GM18508 (cell line): Measurements from ENCODE around the gene RHBDF2.
"Not testable (repeated sequence)": the region's sequence is repeated elsewhere in the genome, so short reads cannot be mapped to it uniquely, and the experiment has no call there.

Experiments used
- ATAC-seq: cut with Tn5 transposase; IDR thresholded peaks from one replicate; pipeline ENCODE4 v1.9.1; 2021; ENCODE audit warnings: moderate number of reproducible peaks; ENCODE audit not compliant: insufficient read depth, unreplicated experiment

RHBDF2 gene

DNA sequence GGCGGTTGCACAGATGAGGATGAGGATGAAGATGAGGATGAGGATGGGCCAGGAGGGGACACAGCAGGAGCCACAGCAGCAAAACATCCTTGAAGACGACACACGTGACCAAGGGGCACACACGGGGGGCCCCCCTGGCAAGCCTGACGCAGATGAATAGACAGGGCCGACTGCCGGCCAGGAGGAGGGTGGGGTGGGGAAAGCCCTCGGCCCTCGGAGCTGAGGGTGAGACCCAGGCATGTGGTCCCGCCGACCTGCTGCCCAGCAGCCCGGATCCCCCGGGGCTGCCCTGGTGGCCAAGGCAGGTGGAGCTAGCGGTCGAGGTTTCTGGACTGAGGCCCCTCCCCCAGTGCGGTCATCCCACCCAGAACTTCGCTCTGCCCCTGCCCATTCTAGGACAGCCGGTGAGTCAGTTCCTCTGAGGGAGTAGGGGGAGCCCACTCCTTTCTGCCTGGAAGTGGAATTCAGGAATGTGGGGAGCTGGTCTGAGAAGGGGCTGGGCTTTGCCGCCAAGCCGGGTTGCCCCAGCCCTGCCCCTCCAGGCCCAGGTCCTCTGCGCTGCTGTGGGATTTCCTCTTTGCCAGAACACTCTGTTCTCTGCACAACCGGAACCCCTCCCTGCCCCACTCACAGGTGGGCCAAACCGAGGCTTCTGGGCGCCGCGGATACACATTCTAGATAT is 26.3 kb upstream of the RHBDF2 start:
- no peak for ATAC-seq

DNA sequence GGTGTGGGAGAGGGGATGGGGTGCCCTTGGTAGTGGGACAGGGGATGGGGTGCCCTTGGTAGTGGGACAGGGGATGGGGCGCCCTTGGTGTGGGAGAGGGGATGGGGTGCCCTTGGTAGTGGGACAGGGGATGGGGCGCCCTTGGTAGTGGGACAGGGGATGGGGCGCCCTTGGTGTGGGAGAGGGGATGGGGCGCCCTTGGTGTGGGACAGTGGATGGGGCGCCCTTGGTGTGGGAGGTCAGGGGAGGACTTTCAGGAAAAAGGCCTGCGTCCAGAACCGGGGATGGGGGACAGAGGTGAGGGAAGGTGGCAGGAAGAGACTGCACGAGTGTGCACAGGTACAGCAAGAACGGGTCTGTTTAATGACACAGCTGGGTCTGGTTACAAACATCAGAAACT is 25.8 kb upstream of the RHBDF2 start:
- ATAC-seq, result not testable (repeated sequence)

- not testable (repeated sequence) for ATAC-seq
These were observed 24.2 kb upstream of the RHBDF2 start for GRCh38 chr17:76525513-76525833.

GRCh38 chr17:76524598-76525512 is 23.6 kb upstream of the RHBDF2 start:
- ATAC-seq, result no peak

DNA sequence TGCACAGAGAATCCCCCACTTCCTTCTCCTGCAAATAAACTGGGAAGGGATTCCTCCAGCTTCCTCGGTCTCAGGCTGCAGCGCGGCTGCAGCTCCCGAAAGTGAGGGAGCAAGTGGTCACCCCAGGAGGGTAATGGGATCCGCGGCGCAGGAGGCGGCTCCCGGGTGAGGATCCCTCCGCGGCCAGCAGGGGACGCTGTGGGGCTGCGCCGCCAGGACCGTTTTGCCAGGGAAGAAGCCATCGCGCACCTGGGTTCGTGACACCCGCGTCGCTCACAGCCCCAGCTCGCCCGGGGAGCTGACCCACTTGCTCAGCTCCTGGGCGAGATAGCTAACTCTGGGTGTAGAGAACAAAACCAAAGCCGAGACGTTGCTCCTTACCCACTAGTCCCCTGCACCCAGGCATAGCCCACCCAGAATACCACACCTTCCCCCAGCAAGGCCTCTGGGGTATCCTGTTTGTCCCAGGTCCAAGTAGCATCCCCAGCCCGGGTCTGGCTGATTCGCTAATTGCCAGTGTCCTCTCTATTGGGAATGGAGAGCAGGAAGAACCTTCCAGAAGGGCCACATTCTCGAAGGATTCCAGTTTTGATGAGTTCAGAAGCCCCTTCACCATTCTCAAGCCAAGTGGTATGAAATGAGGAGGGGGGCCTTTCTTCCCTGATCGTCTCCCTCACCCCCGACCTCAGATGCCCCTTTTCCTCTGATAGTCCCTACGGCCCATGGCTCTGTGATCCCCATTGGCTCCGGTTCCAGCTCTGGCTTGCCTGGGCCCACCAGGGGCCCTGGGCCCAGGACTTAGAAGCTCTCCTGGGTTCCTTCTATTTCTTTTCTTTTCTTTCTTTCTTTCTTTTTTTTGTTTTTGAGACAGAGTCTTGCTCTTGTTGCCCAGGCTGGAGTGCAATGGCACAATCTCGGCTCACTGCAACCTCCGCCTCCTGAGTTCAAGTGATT is 22.1 kb upstream of the RHBDF2 start:
- ATAC-seq, result no peak

DNA sequence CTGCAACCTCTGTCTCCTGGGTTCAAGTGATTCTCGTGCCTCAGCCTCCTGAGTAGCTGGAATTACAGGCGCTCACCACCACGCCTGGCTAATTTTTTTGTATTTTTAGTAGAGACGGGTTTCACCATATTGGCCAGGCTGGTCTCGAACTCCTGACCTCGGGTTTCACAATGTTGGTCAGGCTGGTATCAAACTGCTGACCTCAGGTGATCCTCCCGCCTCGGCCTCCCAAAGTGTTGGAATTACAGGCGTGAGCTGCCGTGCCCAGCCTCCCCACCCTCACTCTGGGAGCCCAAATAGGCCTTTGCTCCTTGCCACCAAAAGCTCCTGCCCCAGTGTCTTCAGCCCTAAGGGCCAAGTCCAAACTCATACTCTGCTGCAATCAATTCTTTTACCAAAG is 20.5 kb upstream of the RHBDF2 start:
- not testable (repeated sequence) for ATAC-seq

GRCh38 chr17:76521262-76521661 is 20.0 kb upstream of the RHBDF2 start:
- no peak for ATAC-seq

DNA sequence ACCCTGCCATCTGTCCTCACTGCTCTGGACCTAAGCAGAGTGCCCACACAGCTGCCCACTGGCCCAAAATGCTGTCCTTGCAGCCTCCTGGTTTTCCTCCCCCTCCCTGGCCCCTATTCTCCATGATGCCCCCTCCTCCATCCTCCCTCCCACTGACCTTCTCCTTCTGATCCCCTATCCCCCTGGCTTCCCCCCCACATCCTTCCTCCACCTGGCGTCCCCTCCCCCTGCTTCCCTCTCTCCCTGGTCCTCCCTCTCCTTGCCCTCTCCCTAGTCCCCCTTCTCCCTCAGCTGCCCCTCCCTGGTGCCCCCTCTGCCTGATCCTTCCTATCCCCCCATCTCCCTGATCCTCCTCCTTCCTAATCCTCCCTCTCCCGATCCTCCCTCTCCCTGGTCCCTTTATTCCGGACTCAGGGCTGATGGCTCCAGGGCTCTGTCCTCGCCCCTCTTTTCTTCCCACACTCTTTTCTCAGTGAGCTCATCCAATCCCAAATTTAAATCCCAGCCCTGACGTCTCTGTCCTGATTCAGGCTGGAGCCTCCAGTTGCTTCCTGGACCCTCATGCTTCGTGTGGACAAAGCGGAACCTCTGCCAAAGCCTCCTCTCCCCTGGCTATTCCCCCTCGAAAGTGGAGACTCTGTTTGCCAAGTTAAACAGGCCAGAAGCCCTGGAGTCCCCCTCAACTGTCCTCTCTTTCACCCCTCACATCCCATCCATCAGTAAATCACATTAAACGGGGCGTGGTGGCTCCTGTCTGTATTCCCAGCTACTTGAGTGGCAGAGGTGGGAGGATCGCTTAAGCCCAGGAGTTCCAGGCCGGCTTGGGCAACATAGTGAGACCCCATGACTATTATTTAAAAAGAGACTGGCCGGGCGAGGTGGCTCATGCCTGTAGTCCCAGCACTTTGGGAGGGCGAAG is 18.1 kb upstream of the RHBDF2 start:
- no peak for ATAC-seq

GRCh38 chr17:76517638-76518038 is 16.4 kb upstream of the RHBDF2 start:
- ATAC-seq, result no peak

DNA sequence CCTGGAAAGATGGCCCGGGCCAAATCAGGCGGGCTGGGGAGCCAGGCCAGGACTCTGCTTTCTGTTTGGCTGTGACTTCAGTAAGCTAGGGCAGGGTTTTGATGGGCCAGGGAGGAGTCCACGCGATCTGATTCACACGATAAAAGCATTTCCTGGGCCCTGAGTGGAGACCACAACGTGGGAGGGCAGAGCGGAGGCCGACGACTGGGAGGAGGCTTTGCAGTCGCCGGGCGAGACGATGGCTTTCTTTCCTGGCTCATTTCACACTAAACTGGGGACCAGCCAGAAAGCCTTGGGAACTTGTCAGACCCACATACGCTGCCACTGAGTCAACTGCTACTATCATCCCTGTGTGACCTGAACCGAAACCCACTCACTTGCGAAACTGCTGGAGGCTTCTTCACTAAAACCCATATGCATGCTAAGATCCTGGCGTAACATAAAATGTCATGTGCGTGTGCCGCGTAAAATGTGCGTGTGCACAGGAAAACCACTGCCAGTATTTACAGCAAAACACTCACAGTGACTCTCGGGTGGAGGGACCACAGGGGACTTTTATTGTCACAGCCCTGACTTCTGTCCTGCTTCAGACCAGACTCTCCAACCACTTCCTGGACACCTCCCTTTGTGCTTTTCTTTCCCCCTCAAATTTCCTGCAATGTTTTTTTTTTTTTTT is 14.2 kb upstream of the RHBDF2 start:
- no peak for ATAC-seq

- ATAC-seq, result not testable (repeated sequence)
These were observed 13.1 kb upstream of the RHBDF2 start for GRCh38 chr17:76514355-76514754.

DNA sequence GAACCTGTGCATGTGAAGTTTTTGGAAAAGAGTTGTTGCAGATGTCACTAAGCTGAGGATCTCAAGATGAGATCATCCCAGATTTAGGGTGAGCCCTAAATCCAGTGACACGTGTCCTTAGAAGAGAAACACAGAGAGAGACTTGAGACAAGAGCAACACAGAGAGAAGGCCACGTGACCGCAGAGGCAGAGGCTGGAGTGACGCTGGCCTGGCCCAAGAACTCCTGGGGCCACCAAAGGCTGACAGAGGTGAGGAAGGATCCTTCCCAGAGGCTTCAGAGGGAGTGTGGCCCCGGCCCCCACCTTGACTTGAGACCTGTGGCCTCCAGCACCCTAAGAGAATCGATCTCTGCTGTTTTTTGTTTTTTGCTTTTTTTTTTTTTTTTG is 12.1 kb upstream of the RHBDF2 start:
- ATAC-seq, result no peak

- ATAC-seq, result no peak
These were observed 11.4 kb upstream of the RHBDF2 start for GRCh38 chr17:76512366-76513305.

DNA sequence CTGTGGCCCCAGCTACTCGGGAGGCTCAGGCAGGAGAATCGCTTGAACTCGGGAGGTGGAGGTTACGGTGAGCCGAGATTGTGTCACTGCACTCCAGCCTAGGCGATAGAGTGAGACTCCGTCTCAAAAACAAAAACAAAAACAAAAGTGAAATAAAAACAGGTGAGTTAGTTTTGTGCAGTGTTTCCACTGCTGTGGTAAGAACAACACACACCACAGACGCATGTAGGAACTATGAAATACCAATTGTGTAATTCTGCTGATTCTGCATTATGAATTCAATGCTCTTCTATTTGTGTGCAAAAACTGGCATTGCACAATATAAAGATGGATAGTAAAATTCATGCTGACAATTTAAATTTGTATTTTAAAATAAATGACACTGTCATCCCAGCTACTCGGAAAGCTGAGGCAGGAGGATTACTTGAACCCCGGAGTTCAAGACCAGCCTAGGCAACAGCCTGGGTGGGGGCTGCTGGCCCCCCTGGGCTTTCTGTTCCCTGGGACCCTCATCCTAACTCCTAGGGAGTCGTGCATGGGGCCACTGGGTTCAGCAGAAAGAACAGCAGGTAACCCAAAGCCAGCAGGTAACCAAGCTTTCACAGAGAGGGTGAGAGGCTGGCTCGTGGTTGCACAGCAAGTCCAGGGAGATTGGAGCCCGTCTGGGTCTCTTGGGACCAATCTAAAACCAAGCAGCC is 10.6 kb upstream of the RHBDF2 start:
- no peak for ATAC-seq

DNA sequence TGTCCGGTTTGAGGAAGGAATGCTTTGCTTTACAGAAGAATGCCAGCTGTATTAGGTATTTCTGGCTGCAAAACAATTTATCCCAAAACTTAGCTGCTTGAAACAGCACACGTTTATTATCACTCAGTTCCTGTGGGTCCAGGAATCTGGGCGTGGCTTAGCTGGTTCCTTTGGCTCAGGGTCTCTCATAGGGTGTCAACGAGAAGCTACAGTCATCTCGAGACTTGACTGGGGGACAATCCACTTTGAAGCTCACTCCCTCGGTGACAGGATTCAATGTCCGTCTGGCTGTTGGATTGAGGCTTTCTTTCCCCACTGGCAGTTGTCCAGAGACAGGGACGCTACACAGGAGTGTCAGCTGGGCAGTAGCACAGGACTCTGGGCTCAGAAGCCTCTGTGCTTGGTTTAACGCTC is 9.6 kb upstream of the RHBDF2 start:
- ATAC-seq, result no peak

- not testable (repeated sequence) for ATAC-seq
These were observed 7.3 kb upstream of the RHBDF2 start for GRCh38 chr17:76508472-76509063.
